Measurements from ENCODE around the gene CMTM6.

GRCh38 chr3:32551087-32551486 lies 48.4 kb upstream of the CMTM6 start:
- TF ChIP-seq CTCF (optimal IDR thresholded peaks at IDR 0.05 in 1 of 3, IDR thresholded peaks at IDR 0.05 in 1 of 3, conservative IDR thresholded peaks at IDR 0.05 in 1 of 3; ENCODE audit: extremely low read depth in 1 of 3, insufficient read depth in 2 of 3, low read length in 3 of 3) (no peak), EZH2 (IDR thresholded peaks at IDR 0.05; ENCODE audit: low read length) (no peak)
